Ovary (tissue), 3 donors: ENCODE results near the gene CD320.

Experiments used
- EP300 ChIP-seq: sonication (generic); formaldehyde crosslinking; IDR thresholded peaks from one replicate; pipeline ENCODE4 v1.6.1; 2017; ENCODE audit warnings: antibody characterized with exemption
- POLR2A ChIP-seq: fragments of 450-650 bp; IDR thresholded peaks from one replicate; pipeline ENCODE4 v1.6.1; 2017; ENCODE audit warnings: antibody characterized with exemption, mild to moderate bottlenecking, moderate library complexity
- TF ChIP-seq, protein P1 (sequence below), 3 donors: fragments of 450-650 bp in 2 of 3; fragments of 200-600 bp in 1 of 3; IDR thresholded peaks; one replicate each; pipeline versions ENCODE4 v1.5.1 to v1.8.0; 2016 to 2022; ENCODE audit warnings: antibody characterized with exemption in 3 of 3, mild to moderate bottlenecking in 1 of 3
- donor health status: DM: no; HTN: no; CAD: no.

DNA sequence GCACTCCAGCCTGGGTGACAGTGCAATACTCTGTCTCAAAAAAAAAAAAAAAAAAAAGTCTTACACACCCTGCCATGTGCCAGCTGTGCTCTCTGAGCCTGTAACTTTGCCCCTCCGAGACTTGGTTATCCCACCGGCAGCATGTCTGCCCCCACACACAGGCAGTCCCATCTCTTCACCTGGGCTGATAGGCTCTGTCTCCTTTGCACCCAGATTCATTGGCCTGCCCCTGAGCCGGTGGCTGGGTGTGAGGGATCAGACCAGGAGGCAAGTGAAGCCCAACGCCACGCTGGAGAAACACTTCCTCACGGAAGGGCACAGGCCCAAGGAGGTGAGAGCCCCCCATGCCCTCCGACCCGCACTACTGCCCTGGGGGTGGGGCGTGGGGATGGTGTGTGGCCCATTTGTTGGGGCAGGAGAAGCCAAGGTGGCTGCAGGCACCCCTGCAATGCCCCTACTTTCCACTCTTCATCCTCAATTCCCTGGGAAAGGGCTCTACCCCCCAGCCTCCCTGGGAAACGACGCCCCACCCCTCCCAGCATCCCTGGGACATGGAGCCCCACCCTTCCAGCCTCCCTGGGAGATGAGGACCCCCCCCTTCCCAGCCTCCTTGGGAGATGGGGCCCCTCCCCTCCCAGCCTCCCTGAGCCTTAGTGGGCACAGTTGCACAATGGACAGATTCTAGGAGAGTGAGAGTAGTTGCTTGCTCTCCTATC, 53.7 kb downstream of the CD320 start:
- TF ChIP-seq, protein P1, sequence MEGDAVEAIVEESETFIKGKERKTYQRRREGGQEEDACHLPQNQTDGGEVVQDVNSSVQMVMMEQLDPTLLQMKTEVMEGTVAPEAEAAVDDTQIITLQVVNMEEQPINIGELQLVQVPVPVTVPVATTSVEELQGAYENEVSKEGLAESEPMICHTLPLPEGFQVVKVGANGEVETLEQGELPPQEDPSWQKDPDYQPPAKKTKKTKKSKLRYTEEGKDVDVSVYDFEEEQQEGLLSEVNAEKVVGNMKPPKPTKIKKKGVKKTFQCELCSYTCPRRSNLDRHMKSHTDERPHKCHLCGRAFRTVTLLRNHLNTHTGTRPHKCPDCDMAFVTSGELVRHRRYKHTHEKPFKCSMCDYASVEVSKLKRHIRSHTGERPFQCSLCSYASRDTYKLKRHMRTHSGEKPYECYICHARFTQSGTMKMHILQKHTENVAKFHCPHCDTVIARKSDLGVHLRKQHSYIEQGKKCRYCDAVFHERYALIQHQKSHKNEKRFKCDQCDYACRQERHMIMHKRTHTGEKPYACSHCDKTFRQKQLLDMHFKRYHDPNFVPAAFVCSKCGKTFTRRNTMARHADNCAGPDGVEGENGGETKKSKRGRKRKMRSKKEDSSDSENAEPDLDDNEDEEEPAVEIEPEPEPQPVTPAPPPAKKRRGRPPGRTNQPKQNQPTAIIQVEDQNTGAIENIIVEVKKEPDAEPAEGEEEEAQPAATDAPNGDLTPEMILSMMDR (IDR thresholded peaks at IDR 0.05) = no peak
- TF ChIP-seq EP300 (no peak), POLR2A (no peak)
